GM18511 (cell line): ENCODE measurements around the gene PCDHA6.
"Not testable (repeated sequence)": the region's sequence is repeated elsewhere in the genome, so short reads cannot be mapped to it uniquely, and the experiment has no call there.

ENCODE experiments used
- ATAC-seq: cut with Tn5 transposase; IDR thresholded peaks from one replicate; pipeline ENCODE4 v1.9.1; 2021; ENCODE audit warnings: mild to moderate bottlenecking, moderate library complexity; ENCODE audit not compliant: unreplicated experiment

The PCDHA6 gene, protein sequence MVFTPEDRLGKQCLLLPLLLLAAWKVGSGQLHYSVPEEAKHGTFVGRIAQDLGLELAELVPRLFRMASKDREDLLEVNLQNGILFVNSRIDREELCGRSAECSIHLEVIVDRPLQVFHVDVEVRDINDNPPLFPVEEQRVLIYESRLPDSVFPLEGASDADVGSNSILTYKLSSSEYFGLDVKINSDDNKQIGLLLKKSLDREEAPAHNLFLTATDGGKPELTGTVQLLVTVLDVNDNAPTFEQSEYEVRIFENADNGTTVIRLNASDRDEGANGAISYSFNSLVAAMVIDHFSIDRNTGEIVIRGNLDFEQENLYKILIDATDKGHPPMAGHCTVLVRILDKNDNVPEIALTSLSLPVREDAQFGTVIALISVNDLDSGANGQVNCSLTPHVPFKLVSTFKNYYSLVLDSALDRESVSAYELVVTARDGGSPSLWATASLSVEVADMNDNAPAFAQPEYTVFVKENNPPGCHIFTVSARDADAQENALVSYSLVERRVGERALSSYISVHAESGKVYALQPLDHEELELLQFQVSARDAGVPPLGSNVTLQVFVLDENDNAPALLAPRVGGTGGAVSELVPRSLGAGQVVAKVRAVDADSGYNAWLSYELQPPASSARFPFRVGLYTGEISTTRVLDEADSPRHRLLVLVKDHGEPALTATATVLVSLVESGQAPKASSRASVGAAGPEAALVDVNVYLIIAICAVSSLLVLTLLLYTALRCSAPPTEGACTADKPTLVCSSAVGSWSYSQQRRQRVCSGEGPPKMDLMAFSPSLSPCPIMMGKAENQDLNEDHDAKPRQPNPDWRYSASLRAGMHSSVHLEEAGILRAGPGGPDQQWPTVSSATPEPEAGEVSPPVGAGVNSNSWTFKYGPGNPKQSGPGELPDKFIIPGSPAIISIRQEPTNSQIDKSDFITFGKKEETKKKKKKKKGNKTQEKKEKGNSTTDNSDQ

DNA sequence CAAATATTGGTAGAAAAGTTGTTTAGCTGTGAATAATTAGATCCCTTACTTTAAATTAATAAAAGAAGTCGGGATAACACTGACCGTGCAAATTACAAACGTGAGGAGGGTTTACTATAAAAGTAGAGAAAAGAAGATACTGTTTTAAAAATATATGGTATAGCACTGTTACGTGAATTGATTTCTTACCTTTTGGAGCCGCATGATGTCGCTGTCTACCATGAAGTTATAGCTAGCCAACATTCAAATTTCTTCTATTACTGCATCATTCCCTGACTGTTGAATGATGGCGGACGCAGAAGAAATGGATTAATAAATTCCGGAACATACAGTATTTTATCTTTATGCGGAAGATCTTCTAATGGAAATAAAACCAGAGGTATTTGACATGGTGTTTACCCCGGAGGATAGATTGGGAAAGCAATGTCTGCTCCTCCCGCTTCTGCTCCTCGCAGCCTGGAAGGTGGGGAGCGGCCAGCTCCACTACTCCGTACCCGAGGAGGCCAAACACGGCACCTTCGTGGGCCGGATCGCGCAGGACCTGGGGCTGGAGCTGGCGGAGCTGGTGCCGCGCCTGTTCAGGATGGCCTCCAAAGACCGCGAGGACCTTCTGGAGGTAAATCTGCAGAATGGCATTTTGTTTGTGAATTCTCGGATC lies at the start of gene PCDHA6:
PCDHA6 (plus strand) TSS at position 257 of the 658 bp plus-strand sequence; CDS start at position 389, 132 bp downstream.
- no peak for ATAC-seq

DNA sequence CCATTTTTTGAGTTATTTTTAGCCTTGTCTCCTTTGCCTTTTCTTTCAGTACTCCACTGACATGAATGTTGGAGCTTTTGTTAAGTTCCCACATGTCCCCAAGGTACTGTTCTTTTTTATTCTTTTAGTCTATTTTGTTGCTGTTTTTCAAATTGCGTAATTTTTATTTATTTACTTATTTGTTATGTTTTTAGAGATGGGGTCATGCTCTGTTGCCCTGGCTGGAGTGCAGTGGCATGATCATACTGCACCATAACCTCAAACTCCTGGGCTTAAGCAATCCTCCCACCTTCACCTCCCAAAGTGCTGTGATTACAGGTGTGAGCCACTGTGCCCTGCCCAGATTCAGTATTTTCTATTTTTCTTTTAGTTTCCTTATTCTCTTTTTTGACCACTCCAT lies 47.2 kb upstream of the PCDHA6 start:
- no peak for ATAC-seq

DNA sequence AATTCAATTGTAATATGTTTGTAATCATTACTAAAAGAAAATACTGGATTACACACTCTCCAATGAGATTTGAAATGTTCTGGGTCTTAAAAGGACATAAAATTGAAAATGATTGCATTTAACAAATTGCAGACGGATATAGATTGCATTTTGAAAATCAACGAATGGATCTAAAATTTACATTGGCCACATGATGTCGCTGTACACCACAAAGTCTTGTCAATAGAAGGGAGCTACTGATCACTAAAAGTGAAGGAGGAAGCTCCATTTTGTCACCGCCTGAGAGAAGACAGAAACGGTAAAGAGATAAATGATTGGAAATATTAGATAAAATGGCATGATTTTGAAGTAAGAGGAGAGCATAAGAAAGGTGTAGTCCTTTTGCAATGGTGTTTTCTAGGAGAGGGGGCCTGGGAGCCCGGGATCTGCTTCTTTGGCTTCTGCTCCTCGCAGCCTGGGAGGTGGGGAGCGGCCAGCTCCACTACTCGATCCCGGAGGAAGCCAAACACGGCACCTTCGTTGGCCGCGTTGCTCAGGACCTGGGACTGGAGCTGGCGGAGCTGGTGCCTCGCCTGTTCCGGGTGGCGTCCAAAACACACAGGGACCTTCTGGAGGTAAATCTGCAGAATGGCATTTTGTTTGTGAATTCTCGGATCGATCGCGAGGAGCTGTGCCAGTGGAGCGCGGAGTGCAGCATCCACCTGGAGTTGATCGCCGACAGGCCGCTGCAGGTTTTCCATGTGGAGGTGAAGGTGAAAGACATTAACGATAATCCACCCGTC lies 41.7 kb upstream of the PCDHA6 start, which contains the start of gene PCDHA1:
PCDHA1 (plus strand) TSS at position 236 of the 782 bp plus-strand sequence.
- ATAC-seq = no peak

DNA sequence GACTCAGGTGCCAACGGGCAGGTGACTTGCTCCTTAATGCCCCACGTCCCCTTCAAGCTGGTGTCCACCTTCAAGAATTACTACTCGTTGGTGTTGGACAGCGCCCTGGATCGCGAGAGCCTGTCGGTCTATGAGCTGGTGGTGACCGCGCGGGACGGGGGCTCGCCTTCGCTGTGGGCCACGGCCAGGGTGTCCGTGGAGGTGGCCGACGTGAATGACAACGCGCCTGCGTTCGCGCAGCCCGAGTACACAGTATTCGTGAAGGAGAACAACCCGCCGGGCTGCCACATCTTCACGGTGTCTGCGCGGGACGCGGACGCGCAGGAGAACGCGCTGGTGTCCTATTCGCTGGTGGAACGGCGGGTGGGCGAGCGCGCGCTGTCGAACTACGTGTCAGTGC lies 40.3 kb upstream of the PCDHA6 start:
- not testable (repeated sequence) for ATAC-seq

DNA sequence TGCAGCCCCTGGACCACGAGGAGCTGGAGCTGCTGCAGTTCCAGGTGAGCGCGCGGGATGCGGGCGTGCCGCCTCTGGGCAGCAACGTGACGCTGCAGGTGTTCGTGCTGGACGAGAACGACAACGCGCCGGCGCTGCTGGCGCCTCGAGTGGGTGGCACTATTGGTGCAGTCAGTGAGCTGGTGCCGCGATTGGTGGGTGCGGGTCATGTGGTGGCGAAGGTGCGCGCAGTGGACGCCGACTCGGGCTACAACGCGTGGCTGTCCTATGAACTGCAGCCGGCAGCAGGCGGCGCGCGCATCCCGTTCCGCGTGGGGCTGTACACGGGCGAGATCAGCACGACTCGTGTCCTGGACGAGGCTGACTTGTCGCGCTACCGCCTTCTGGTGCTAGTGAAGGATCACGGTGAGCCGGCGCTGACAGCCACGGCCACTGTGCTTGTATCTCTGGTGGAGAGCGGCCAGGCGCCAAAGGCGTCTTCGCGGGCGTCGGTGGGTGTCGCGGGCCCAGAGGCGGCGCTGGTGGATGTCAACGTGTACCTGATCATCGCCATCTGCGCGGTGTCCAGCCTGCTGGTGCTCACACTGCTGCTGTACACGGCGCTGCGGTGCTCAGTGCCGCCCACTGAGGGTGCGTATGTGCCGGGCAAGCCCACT lies 39.8 kb upstream of the PCDHA6 start:
- not testable (repeated sequence) for ATAC-seq

DNA sequence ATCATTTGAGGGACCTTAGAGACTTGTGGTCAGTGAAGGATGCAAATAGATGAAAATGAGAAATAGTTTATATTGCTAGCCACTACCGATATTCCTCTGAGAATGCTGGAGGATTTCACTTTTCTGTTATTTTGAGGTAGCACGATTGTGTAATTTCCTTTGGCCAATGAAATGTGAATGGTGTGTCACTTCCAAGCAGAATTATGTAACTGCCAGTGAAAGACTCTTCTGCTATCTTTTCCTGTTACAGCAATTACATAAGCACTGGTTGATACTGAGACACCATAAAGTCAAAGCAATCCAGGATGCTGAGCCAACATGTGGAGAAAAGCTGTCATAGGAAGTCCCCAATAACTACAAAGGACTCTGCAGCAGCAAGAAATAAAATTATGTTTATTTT lies 36.7 kb upstream of the PCDHA6 start:
- ATAC-seq = no peak

DNA sequence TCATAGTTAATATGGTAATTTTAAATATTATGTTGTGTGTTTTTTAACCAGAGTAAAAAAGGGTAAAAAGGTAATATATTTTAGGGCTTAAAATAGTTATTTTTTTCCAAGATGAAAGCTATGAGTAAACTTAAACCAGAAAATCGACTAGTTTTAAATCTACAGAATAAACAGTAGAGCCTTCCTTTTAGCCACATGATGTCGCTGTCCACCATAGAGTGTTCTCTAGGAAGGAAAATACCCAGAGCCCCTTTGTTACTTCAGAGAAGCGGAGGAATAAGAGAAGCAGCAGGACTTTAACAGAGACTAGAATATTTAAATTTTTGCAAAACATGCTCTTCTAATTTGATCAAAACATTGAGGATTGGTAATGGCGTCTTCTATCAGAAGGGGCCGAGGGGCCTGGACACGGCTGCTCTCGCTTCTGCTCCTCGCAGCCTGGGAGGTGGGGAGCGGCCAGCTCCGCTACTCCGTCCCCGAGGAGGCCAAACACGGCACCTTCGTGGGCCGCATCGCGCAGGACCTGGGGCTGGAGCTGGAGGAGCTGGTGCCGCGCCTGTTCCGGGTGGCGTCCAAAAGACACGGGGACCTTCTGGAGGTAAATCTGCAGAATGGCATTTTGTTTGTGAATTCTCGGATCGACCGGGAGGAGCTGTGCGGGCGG lies 33.0 kb upstream of the PCDHA6 start, which contains the start of gene PCDHA2:
PCDHA2 (plus strand) TSS at position 258 of the 664 bp plus-strand sequence.
- ATAC-seq = no peak

DNA sequence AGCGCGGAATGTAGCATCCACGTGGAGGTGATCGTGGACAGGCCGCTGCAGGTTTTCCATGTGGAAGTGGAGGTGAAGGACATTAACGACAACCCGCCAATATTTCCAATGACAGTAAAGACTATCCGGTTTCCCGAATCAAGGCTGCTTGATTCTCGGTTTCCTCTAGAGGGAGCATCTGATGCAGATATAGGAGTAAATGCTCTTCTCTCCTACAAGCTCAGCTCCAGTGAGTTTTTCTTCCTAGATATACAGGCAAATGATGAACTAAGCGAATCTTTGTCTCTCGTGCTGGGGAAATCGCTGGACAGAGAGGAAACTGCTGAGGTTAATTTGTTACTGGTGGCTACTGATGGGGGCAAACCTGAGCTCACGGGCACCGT lies 32.5 kb upstream of the PCDHA6 start:
- ATAC-seq = no peak

DNA sequence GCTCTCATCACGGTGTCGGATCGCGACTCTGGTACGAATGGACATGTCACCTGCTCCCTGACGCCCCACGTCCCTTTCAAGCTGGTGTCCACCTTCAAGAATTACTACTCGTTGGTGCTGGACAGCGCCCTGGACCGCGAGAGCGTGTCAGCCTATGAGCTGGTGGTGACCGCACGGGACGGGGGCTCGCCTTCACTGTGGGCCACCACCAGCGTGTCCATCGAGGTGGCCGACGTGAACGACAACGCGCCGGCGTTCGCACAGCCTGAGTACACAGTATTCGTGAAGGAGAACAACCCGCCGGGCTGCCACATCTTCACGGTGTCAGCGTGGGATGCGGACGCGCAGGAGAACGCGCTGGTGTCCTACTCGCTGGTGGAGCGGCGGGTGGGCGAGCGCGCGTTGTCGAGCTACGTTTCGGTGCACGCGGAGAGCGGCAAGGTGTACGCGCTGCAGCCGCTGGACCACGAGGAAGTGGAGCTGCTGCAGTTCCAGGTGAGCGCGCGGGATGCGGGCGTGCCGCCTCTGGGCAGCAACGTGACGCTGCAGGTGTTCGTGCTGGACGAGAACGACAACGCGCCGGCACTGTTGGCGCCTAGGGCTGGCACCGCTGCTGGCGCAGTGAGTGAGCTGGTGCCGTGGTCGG lies 31.6 kb upstream of the PCDHA6 start:
- not testable (repeated sequence) for ATAC-seq

DNA sequence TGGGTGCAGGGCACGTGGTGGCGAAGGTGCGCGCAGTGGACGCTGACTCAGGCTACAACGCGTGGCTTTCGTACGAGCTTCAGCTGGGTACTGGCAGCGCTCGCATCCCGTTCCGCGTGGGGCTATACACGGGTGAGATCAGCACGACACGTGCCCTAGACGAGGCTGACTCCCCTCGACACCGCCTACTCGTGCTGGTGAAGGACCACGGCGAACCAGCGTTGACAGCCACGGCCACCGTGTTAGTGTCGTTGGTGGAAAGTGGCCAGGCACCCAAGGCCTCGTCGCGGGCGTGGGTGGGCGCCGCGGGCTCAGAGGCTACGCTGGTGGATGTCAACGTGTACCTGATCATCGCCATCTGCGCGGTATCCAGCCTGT lies 31.1 kb upstream of the PCDHA6 start:
- ATAC-seq = no peak

DNA sequence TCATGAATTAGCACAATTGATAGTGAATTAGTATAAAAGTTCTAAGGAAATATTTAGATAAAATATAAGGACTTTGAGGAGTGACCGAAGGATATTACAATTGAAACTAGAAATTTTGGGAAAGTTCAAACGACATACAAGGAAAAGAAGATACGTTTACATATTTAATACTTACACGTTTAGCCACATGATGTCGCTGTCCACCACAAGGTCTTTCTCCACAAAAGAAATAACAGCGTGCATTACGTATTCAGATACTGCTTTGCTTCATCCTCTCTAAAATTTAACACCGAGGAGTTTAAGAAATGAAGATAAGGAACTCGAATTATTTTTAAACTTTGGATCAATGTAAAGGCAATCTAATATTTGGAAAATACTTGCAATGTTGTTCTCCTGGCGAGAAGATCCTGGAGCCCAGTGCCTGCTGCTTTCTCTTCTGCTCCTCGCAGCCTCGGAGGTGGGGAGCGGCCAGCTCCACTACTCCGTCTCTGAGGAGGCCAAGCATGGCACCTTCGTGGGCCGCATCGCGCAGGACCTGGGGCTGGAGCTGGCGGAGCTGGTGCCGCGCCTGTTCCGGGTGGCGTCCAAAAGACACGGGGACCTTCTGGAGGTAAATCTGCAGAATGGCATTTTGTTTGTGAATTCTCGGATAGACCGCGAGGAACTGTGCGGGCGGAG lies 26.8 kb upstream of the PCDHA6 start, which contains the start of gene PCDHA3:
PCDHA3 (plus strand) TSS at position 242 of the 678 bp plus-strand sequence.
- no peak for ATAC-seq

DNA sequence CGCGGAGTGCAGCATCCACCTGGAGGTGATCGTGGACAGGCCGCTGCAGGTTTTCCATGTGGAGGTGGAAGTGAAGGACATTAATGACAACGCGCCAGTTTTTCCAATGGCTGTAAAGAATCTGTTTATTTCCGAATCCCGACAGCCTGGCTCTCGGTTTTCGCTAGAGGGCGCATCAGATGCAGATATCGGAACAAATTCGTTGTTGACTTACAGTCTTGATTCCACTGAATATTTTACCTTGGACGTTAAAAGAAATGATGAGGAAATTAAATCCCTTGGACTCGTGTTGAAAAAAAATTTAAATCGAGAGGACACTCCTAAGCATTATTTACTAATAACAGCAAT lies 26.3 kb upstream of the PCDHA6 start:
- no peak for ATAC-seq

DNA sequence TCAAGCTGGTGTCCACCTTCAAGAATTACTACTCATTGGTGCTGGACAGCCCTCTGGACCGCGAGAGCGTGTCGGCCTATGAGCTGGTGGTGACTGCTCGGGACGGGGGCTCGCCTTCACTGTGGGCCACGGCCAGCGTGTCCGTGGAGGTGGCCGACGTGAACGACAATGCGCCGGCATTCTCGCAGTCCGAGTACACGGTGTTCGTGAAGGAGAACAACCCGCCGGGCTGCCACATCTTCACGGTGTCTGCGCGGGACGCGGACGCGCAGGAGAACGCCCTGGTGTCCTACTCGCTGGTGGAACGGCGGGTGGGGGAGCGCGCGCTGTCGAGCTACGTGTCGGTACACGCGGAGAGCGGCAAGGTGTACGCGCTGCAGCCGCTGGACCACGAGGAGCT lies 25.4 kb upstream of the PCDHA6 start:
- not testable (repeated sequence) for ATAC-seq

DNA sequence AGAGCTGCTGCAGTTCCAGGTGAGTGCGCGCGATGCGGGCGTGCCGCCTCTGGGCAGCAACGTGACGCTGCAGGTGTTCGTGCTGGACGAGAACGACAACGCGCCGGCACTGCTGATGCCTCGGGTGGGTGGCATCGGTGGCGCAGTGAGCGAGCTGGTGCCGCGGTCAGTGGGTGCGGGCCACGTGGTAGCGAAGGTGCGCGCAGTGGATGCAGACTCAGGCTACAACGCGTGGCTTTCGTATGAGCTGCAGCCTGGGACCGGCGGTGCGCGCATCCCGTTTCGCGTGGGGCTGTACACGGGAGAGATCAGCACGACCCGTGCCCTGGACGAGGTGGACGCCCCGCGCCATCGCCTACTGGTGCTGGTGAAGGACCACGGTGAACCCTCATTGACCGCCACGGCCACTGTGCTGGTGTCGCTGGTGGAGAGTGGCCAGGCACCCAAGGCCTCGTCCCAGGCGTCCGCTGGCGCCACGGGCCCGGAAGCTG lies 24.9 kb upstream of the PCDHA6 start:
- no peak for ATAC-seq

DNA sequence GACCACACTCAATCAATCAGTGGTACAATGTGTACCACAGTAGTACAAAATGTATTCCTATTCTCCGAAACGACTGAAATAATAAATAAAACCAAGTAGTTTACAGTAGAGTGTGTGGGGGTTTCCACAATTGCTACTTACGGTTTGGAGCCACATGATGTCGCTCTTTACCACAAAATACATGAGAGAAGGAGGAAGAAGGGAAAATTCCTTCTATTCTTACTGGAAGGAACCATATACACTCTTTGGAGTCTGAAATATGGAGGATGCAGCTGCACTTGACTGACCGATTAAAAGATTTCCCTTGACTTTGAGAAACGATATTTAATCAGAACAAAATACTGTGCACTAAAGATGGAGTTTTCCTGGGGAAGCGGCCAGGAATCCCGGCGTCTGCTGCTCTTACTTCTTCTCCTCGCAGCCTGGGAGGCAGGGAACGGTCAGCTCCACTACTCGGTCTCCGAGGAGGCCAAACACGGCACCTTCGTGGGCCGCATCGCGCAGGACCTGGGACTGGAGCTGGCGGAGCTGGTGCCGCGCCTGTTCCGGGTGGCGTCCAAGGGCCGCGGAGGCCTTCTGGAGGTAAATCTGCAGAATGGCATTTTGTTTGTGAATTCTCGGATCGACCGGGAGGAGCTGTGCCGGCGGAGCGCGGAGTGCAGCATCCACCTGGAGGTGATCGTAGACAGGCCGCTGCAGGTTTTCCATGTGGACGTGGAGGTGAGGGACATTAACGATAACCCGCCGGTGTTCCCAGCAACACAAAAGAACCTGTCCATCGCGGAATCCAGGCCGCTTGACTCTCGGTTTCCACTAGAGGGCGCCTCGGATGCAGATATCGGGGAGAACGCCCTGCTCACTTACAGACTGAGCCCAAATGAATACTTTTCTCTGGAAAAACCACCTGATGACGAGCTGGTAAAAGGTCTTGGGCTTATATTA lies 20.7 kb upstream of the PCDHA6 start, which contains the start of gene PCDHA4:
PCDHA4 (plus strand) TSS at position 235 of the 942 bp plus-strand sequence.
- no peak for ATAC-seq

DNA sequence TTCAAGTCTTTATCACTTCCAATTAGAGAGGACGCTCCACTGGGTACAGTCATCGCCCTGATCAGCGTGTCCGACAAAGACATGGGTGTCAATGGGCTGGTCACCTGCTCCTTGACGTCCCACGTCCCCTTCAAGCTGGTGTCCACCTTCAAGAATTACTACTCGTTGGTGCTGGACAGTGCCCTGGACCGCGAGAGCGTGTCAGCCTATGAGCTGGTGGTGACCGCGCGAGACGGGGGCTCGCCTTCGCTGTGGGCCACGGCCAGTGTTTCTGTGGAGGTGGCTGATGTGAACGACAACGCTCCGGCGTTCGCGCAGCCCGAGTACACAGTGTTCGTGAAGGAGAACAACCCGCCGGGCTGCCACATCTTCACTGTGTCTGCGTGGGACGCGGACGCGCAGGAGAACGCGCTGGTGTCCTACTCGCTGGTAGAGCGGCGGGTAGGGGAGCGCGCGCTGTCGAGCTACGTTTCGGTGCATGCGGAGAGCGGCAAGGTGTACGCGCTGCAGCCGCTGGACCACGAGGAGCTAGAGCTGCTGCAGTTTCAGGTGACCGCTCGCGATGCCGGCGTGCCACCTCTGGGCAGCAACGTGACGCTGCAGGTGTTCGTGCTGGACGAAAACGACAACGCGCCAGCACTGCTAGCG lies 19.4 kb upstream of the PCDHA6 start:
- not testable (repeated sequence) for ATAC-seq
